SK-N-SH (cell line): ENCODE results near the gene PAF1. TPM values are rescaled to one million over a fixed set of nuclear protein-coding genes. Genes with fewer than 3 reads are reported as not detected.

ENCODE experiments used
- CTCF ChIA-PET: fragments of 300-600, 350-600 bp; formaldehyde crosslinking; extraction: SDS; loops from one replicate; lab custom pipeline; 2021; lab: Yijun Ruan, JAX
- POLR2A ChIA-PET: fragments of 350-600 bp; sonication (Branson Sonifier 250); formaldehyde crosslinking; extraction: SDS; loops from one replicate; lab custom pipeline; 2020; ENCODE audit warnings: antibody characterized with exemption, inconsistent platforms; lab: Yijun Ruan, JAX
- DNase-seq: peaks from one replicate; pipeline ENCODE4 v3.0.0; 2012
- H2AFZ ChIP-seq: fragments of 200-600 bp; sonication (generic); 2 replicates; pipeline ENCODE4 v1.8.1; 2016; ENCODE audit warnings: antibody characterized with exemption, mild to moderate bottlenecking, low read depth
- H3F3A ChIP-seq: fragments of 200-600 bp; sonication (generic); replicated peaks from 2 replicates; pipeline ENCODE3; 2016; ENCODE audit warnings: antibody characterized with exemption, mild to moderate bottlenecking; ENCODE audit not compliant: insufficient read depth
- H3K27ac ChIP-seq, 2 experiments: fragments of 200-500 bp in 1 of 2; fragments of 200-600 bp in 1 of 2; sonication (Bioruptor generic) in 1 of 2; sonication (generic), shearing (Covaris generic) in 1 of 2; 2 replicates each; pipeline versions ENCODE4 v1.5.1 to v1.6.1; 2014 to 2016; ENCODE audit warnings: low read depth in 2 of 2, inconsistent platforms in 1 of 2, low read length in 1 of 2, mild to moderate bottlenecking in 1 of 2, mixed read lengths in 1 of 2
- H3K27me3 ChIP-seq: fragments of 200-600 bp; sonication (generic), shearing (Covaris generic); 2 replicates; pipeline ENCODE4 v1.6.1; 2016; ENCODE audit warnings: mixed run types; ENCODE audit not compliant: insufficient read depth
- H3K36me3 ChIP-seq, 2 experiments: fragments of 200-500 bp in 1 of 2; fragments of 200-600 bp in 1 of 2; sonication (Bioruptor generic) in 1 of 2; sonication (generic) in 1 of 2; replicated peaks in 1 of 2; 2 replicates each; pipeline versions ENCODE3 to v1.5.1; 2014 to 2016; ENCODE audit warnings: low read length in 1 of 2, mild to moderate bottlenecking in 1 of 2; ENCODE audit not compliant: insufficient read depth in 2 of 2, control insufficient read depth in 1 of 2
- H3K4me1 ChIP-seq, 2 experiments: fragments of 200-500 bp in 1 of 2; fragments of 200-600 bp in 1 of 2; sonication (Bioruptor generic) in 1 of 2; sonication (generic), shearing (Covaris generic) in 1 of 2; 2 replicates each; pipeline versions ENCODE4 v1.5.1 to v1.6.1; 2014 to 2016; ENCODE audit warnings: low read depth in 1 of 2, low read length in 1 of 2, mixed run types in 1 of 2; ENCODE audit not compliant: insufficient read depth in 2 of 2, control insufficient read depth in 1 of 2
- H3K4me2 ChIP-seq: fragments of 200-600 bp; sonication (generic), shearing (Covaris generic); 2 replicates; pipeline ENCODE4 v1.6.1; 2017; ENCODE audit warnings: mixed run types
- H3K4me3 ChIP-seq, 2 experiments: fragments of 200-500 bp in 1 of 2; fragments of 200-600 bp in 1 of 2; sonication (Bioruptor generic) in 1 of 2; sonication (generic), shearing (Covaris generic) in 1 of 2; 2 replicates each; pipeline versions ENCODE4 v1.5.1 to v1.8.1; 2014 to 2016; ENCODE audit warnings: low read depth in 2 of 2, inconsistent platforms in 1 of 2, low read length in 1 of 2, mild to moderate bottlenecking in 1 of 2, mixed read lengths in 1 of 2, moderate library complexity in 1 of 2
- H3K79me2 ChIP-seq: fragments of 200-600 bp; sonication (generic); 2 replicates; pipeline ENCODE4 v1.8.1; 2017; ENCODE audit warnings: mild to moderate bottlenecking; ENCODE audit not compliant: insufficient read depth
- H3K9ac ChIP-seq: fragments of 200-600 bp; sonication (generic); 2 replicates; pipeline ENCODE4 v1.6.1; 2017; ENCODE audit warnings: mixed run types
- H3K9me2 ChIP-seq: fragments of 200-600 bp; sonication (generic); 2 replicates; pipeline ENCODE4 v1.6.1; 2017; ENCODE audit warnings: mixed run types
- H3K9me3 ChIP-seq: fragments of 200-600 bp; sonication (generic); 2 replicates; pipeline ENCODE4 v1.6.1; 2017; ENCODE audit warnings: mixed run types, mild to moderate bottlenecking, moderate library complexity
- H4K20me1 ChIP-seq: fragments of 200-600 bp; sonication (generic); 2 replicates; pipeline ENCODE4 v1.6.1; 2017; ENCODE audit warnings: mild to moderate bottlenecking, mixed run types; ENCODE audit not compliant: insufficient read depth
- CTCF ChIP-seq: fragments of 200-600 bp; sonication (generic); IDR thresholded peaks from 2 replicates; pipeline ENCODE4 v1.6.1; 2017; ENCODE audit warnings: antibody characterized with exemption, mild to moderate bottlenecking, moderate library complexity
- EZH2phosphoT487 ChIP-seq: fragments of 200-600 bp; sonication (generic); IDR thresholded peaks from 2 replicates; pipeline ENCODE4 v1.6.1; 2017; ENCODE audit warnings: low read depth, mixed run types, mild to moderate bottlenecking, antibody characterized with exemption, moderate library complexity, borderline replicate concordance
- FOXJ3 ChIP-seq: sonication (generic); formaldehyde crosslinking; IDR thresholded peaks from 2 replicates; pipeline ENCODE4 v1.5.1; 2020; ENCODE audit warnings: mild to moderate bottlenecking, missing genetic modification reagents
- FOXM1 ChIP-seq: IDR thresholded peaks from 2 replicates; pipeline ENCODE4 v1.4.0; 2012; ENCODE audit warnings: low read depth, mild to moderate bottlenecking
- GATA2 ChIP-seq: sonication (generic); formaldehyde crosslinking; IDR thresholded peaks from 2 replicates; pipeline ENCODE4 v1.5.0; 2020; ENCODE audit warnings: mild to moderate bottlenecking, missing genetic modification reagents
- JUND ChIP-seq: IDR thresholded peaks from 2 replicates; pipeline ENCODE4 v1.4.0; 2012
- MAX ChIP-seq: IDR thresholded peaks from 2 replicates; pipeline ENCODE4 v1.4.0; 2012; ENCODE audit warnings: low read depth
- MEF2A ChIP-seq: IDR thresholded peaks from 2 replicates; pipeline ENCODE4 v1.4.0; 2012; ENCODE audit warnings: low read depth, borderline replicate concordance
- MXI1 ChIP-seq: IDR thresholded peaks from 2 replicates; pipeline ENCODE4 v1.6.1; 2012; ENCODE audit warnings: mild to moderate bottlenecking, low read depth, low read length, improper control_type of control experiment
- RAD21 ChIP-seq: IDR thresholded peaks from 2 replicates; pipeline ENCODE4 v1.6.1; 2012; ENCODE audit warnings: mild to moderate bottlenecking, low read length
- RFX5 ChIP-seq: IDR thresholded peaks from 2 replicates; pipeline ENCODE4 v1.6.1; 2012; ENCODE audit warnings: mild to moderate bottlenecking, improper control_type of control experiment, low read length
- YY1 ChIP-seq: IDR thresholded peaks from 2 replicates; pipeline ENCODE4 v1.4.0; 2012; ENCODE audit warnings: low read depth, mild to moderate bottlenecking
- WGBS: methylation state at CpG from one replicate; pipeline ENCODE4 v1.1.6; 2017; ENCODE audit warnings: low lambda C conversion rate; 5-methylcytosine and 5-hydroxymethylcytosine counted together
- polyA plus RNA-seq, 3 experiments: library from polyadenylated mRNA; depleted of rRNA; stranded (reverse); fragments of >200 nt; gene quantifications; 2 replicates each; pipeline ENCODE4 v1.2.3, GENCODE V29; 2012

Gene PAF1
- polyA plus RNA-seq, 1 of the 3 experiments (the other 2 are of a cell fraction), result 65.3 TPM

- TF ChIP-seq RAD21, result no peak
Measured at GRCh38 chr19:39435499-39436349, 44.8 kb upstream of the PAF1 start, which contains the start of gene RPS16 (continued).

- POLR2A ChIA-PET, result interaction anchor here (0.8 to 1.7 kb wide), 11 partner anchors 10 to 100 kb away, joined by 3 to 39 read pairs (median 12); partner anchors contain the start of genes MED29, PAF1, SAMD4B and SUPT5H
- Histone ChIP-seq H3F3A (peaks cover 52% of the 10 kb centered on the region), H3K27ac (peak overlapping the region in 1 of 2 experiments; percentile 92; a peak in 2 of 4 replicates), H3K27me3 (no peaks in the 10 kb centered on the region), H3K79me2 (peaks cover 25% of the 10 kb centered on the region), H3K9ac (peak overlapping the region; percentile 99), H3K4me1 (peaks cover 15 to 21% of the 10 kb centered on the region in 2 experiments; a peak in 2 of 4 replicates), H3K9me3 (no peaks in the 10 kb centered on the region), H3K9me2 (no peaks in the 10 kb centered on the region), H4K20me1 (peaks cover 14% of the 10 kb centered on the region), H2AFZ (no peak overlapping the region), H3K4me2 (peak overlapping the region; percentile 99), H3K36me3 (peaks cover 21 to 33% of the 10 kb centered on the region in 2 experiments), H3K4me3 (peak overlapping the region; percentile 68 to 100)
- no peak for DNase-seq
- CTCF ChIA-PET, result interaction anchor here (0.8 to 3.4 kb wide), 11 partner anchors 7 to 237 kb away, joined by 3 to 18 read pairs (median 3); partner anchors contain the start of genes EID2B and PLEKHG2
- TF ChIP-seq FOXJ3 (CRISPR knock-in tag), result no peak
- WGBS, result 22% methylated on average over 10 of the region's 10 CpGs
Measured at GRCh38 chr19:39434123-39435076, 43.5 kb upstream of the PAF1 start.

GRCh38 chr19:39433480-39434079 lies 42.7 kb upstream of the PAF1 start:
- Histone ChIP-seq H3F3A (peaks cover 61% of the 10 kb centered on the region), H3K4me2 (peak overlapping the region; percentile 99; the same call in 1 of the 2 replicates), H2AFZ (no peak overlapping the region), H3K36me3 (peaks cover 21 to 33% of the 10 kb centered on the region in 2 experiments), H3K9me3 (no peaks in the 10 kb centered on the region)
- 89% methylated on average over 8 of the region's 8 CpGs for WGBS
- CTCF ChIA-PET, result interaction anchor here (0.8 to 3.4 kb wide), 7 partner anchors 14 to 238 kb away, joined by 3 to 18 read pairs (median 4); partner anchors contain the start of genes EID2B and PLEKHG2
- TF ChIP-seq RFX5 (no peak), MXI1 (no peak), CTCF (no peak), MEF2A (no peak), GATA2 (CRISPR knock-in tag) (no peak), EZH2phosphoT487 (no peak), FOXM1 (no peak), YY1 (no peak), JUND (no peak), MAX (no peak), RAD21 (no peak)
- TF ChIP-seq, all 33 proteins: peak for 0
- Histone ChIP-seq H3K4me1 (peaks cover 19 to 27% of the 10 kb centered on the region in 2 experiments; a peak in 3 of 4 replicates), H4K20me1 (peaks cover 14% of the 10 kb centered on the region), H3K27ac (peak overlapping the region in 1 of 2 experiments; percentile 92; a peak in 2 of 4 replicates), H3K9ac (peak overlapping the region; percentile 99; the same call in 1 of the 2 replicates), H3K27me3 (no peaks in the 10 kb centered on the region), H3K79me2 (peaks cover 25% of the 10 kb centered on the region), H3K4me3 (no peak overlapping the region), H3K9me2 (no peaks in the 10 kb centered on the region)
- no peak for DNase-seq
- POLR2A ChIA-PET, result interaction anchor here (1.1 kb wide), 1 partner anchor 20 kb away, joined by 3 read pairs; no protein-coding TSS in a partner anchor
